Upper lobe of left lung (tissue), 6 donors: ENCODE measurements around the gene TCF23. TPM values are rescaled to one million over a fixed set of nuclear protein-coding genes. Genes with fewer than 3 reads are reported as not detected.

Experiments used
- ATAC-seq, 2 donors: fragments of 200-7000 bp; cut with Tn5 transposase; one replicate each; pipeline ENCODE4 v1.9.1; 2022; ENCODE audit warnings: mild to moderate bottlenecking in 2 of 2, moderate library complexity in 2 of 2; ENCODE audit not compliant: low FRiP score in 2 of 2
- DNase-seq, 2 donors: peaks; one replicate each; pipeline ENCODE4 v3.0.0-alpha.2; 2019 to 2020
- H3K27ac ChIP-seq, 4 donors: fragments of 200-600 bp; sonication (generic); one replicate each; pipeline ENCODE4 v1.5.1; 2016 to 2019
- H3K27me3 ChIP-seq, 4 donors: fragments of 200-600 bp; sonication (generic); one replicate each; pipeline ENCODE4 v1.5.1; 2017 to 2019
- H3K36me3 ChIP-seq, 4 donors: fragments of 200-600 bp; sonication (generic); one replicate each; pipeline ENCODE4 v1.5.1; 2016 to 2019
- H3K4me1 ChIP-seq, 4 donors: fragments of 200-600 bp; sonication (generic); one replicate each; pipeline ENCODE4 v1.5.1; 2018 to 2019
- H3K4me3 ChIP-seq, 4 donors: fragments of 200-600 bp; sonication (generic); one replicate each; pipeline ENCODE4 v1.5.1; 2017 to 2019; ENCODE audit warnings: mild to moderate bottlenecking in 2 of 4, moderate library complexity in 1 of 4
- H3K9me3 ChIP-seq, 4 donors: fragments of 200-600 bp; sonication (generic); one replicate each; pipeline ENCODE4 v1.5.1; 2018 to 2019
- CTCF ChIP-seq, 6 experiments: fragments of 450-650 bp in 4 of 6; fragments of 200-600 bp in 2 of 6; sonication (generic) in 2 of 6; IDR thresholded peaks; one replicate each; pipeline ENCODE4 v1.5.1; 2016 to 2019; ENCODE audit warnings: antibody characterized with exemption in 6 of 6
- EP300 ChIP-seq, 4 donors: sonication (generic); formaldehyde crosslinking; IDR thresholded peaks; one replicate each; pipeline ENCODE4 v1.5.1; 2017; ENCODE audit warnings: antibody characterized with exemption in 4 of 4, control low read depth in 2 of 4
- POLR2A ChIP-seq, 4 donors: fragments of 450-650 bp; IDR thresholded peaks; one replicate each; pipeline ENCODE4 v1.5.1; 2016 to 2017; ENCODE audit warnings: antibody characterized with exemption in 4 of 4, mild to moderate bottlenecking in 2 of 4
- POLR2AphosphoS5 ChIP-seq, 2 donors: sonication (generic); formaldehyde crosslinking; IDR thresholded peaks; one replicate each; pipeline ENCODE4 v1.5.1; 2017; ENCODE audit warnings: antibody characterized with exemption in 2 of 2
- WGBS, 2 donors: methylation state at CpG; one replicate each; pipeline ENCODE4 v1.1.5; 2017 to 2018; 5-methylcytosine and 5-hydroxymethylcytosine counted together
- total RNA-seq, 6 donors: library from RNA; depleted of rRNA in 4 of 6; stranded (reverse); fragments of >200 nt in 4 of 6; gene quantifications; one replicate each; pipeline versions ENCODE4 v1.1.0 to v1.2.1, GENCODE V29; 2016 to 2021
- donor health status: DM: no; HTN: no; CAD: no; lungs with moderate emphysema.
- donor health status: DM: no; HTN: yes; CAD: no; lungs with severe emphysema.

TCF23 gene
- total RNA-seq, 6 donors from 2014 or later, result 0.13 to 0.20 TPM; not detected in 4

GRCh38 chr2:27147935-27148334 is 869 bp upstream of the TCF23 start:
- no peaks in the 10 kb centered on the region for H3K9me3 ChIP-seq
- DNase-seq, result no peak
- WGBS, 2 donors, result 88 to 94% methylated on average over 8 of the region's 8 CpGs
- no peak for TF ChIP-seq EP300 (IDR thresholded peaks at IDR 0.05)
- no peaks in the 10 kb centered on the region for H3K27me3 ChIP-seq
- no peak for ATAC-seq
- H3K36me3 ChIP-seq, result no peaks in the 10 kb centered on the region
- no peak overlapping the region for H3K27ac ChIP-seq
- H3K4me3 ChIP-seq, result no peak overlapping the region
- no peaks in the 10 kb centered on the region for H3K4me1 ChIP-seq

GRCh38 chr2:27149570-27150405 is 984 bp downstream of the TCF23 start:
- ATAC-seq (peak in 1 of 2 donors; percentile 13), DNase-seq (peak in 1 of 2 donors; percentile 80)
- Histone ChIP-seq H3K27ac (no peak overlapping the region), H3K36me3 (no peaks in the 10 kb centered on the region), H3K27me3 (no peaks in the 10 kb centered on the region), H3K4me3 (no peak overlapping the region), H3K9me3 (no peaks in the 10 kb centered on the region), H3K4me1 (no peaks in the 10 kb centered on the region)
- WGBS, 2 donors, result 89% methylated on average over 7 to 29 of the region's 29 CpGs
- TF ChIP-seq EP300 (IDR thresholded peaks at IDR 0.05) (no peak), POLR2AphosphoS5 (IDR thresholded peaks at IDR 0.05) (no peak)

- no peak overlapping the region for H3K4me3 ChIP-seq
- 87 to 90% methylated on average over 8 of the region's 8 CpGs for WGBS, 2 donors
- no peak for DNase-seq
Observed at GRCh38 chr2:27150639-27151230, 1.9 kb downstream of the TCF23 start.

GRCh38 chr2:27152102-27152795 is 3.4 kb downstream of the TCF23 start:
- DNase-seq, result no peak
- 74 to 88% methylated on average over 8 of the region's 8 CpGs for WGBS, 2 donors
- Histone ChIP-seq H3K9me3 (no peaks in the 10 kb centered on the region), H3K27ac (no peak overlapping the region), H3K36me3 (no peaks in the 10 kb centered on the region), H3K4me3 (no peak overlapping the region), H3K27me3 (no peaks in the 10 kb centered on the region), H3K4me1 (no peaks in the 10 kb centered on the region)
- no peak for TF ChIP-seq POLR2AphosphoS5 (IDR thresholded peaks at IDR 0.05)
- no peak for TF ChIP-seq EP300 (IDR thresholded peaks at IDR 0.05)
- TF ChIP-seq POLR2A (IDR thresholded peaks at IDR 0.05), result no peak
- no peak for ATAC-seq

More at GRCh38 chr2:27150639-27151230, 1.9 kb downstream of the TCF23 start:
- H3K27me3 ChIP-seq, result no peaks in the 10 kb centered on the region
- no peaks in the 10 kb centered on the region for H3K36me3 ChIP-seq
- no peaks in the 10 kb centered on the region for H3K4me1 ChIP-seq
- H3K9me3 ChIP-seq, result no peaks in the 10 kb centered on the region
- no peak for ATAC-seq
- no peak for TF ChIP-seq CTCF (IDR thresholded peaks at IDR 0.05)
- TF ChIP-seq POLR2AphosphoS5 (IDR thresholded peaks at IDR 0.05), result no peak
- no peak for TF ChIP-seq EP300 (IDR thresholded peaks at IDR 0.05)
- no peak for TF ChIP-seq POLR2A (IDR thresholded peaks at IDR 0.05)
- no peak overlapping the region for H3K27ac ChIP-seq

GRCh38 chr2:27152796-27153464 is 4.1 kb downstream of the TCF23 start:
- ATAC-seq, result no peak
- Histone ChIP-seq H3K9me3 (no peaks in the 10 kb centered on the region), H3K36me3 (no peaks in the 10 kb centered on the region), H3K27me3 (no peaks in the 10 kb centered on the region), H3K27ac (no peak overlapping the region), H3K4me3 (no peak overlapping the region), H3K4me1 (no peaks in the 10 kb centered on the region)
- WGBS, 2 donors, result 79 to 80% methylated on average over 2 of the region's 2 CpGs
- no peak for DNase-seq
- TF ChIP-seq POLR2A (IDR thresholded peaks at IDR 0.05) (no peak), EP300 (IDR thresholded peaks at IDR 0.05) (no peak)

GRCh38 chr2:27154488-27154887 is 5.7 kb downstream of the TCF23 start:
- Histone ChIP-seq H3K4me1 (no peaks in the 10 kb centered on the region), H3K9me3 (no peaks in the 10 kb centered on the region), H3K27me3 (no peaks in the 10 kb centered on the region), H3K27ac (no peak overlapping the region), H3K4me3 (no peak overlapping the region), H3K36me3 (no peaks in the 10 kb centered on the region)
- ATAC-seq, result no peak
- no peak for TF ChIP-seq POLR2AphosphoS5 (IDR thresholded peaks at IDR 0.05)
- no peak for TF ChIP-seq POLR2A (IDR thresholded peaks at IDR 0.05)
- TF ChIP-seq CTCF (IDR thresholded peaks at IDR 0.05), result no peak
- TF ChIP-seq EP300 (IDR thresholded peaks at IDR 0.05), result no peak
- 79 to 90% methylated on average over 6 of the region's 6 CpGs for WGBS, 2 donors
- DNase-seq, result no peak
